MG63 (cell line): ENCODE measurements around the gene BAHCC1. TPM values are rescaled to one million over a fixed set of nuclear protein-coding genes. Genes with fewer than 3 reads are reported as not detected.
A peak's percentile ranks its signal among the peaks of the same experiment; 100 is the strongest.

Source experiments
- DNase-seq: peaks from one replicate; pipeline ENCODE4 v3.0.0-alpha.2; 2020
- H3K27me3 ChIP-seq: fragments of 250-450 bp; sonication (Bioruptor Pico); 2 replicates; pipeline ENCODE4 v1.5.1; 2020; ENCODE audit warnings: mild to moderate bottlenecking, moderate library complexity
- H3K36me3 ChIP-seq: fragments of 250-450 bp; sonication (Bioruptor Pico); 2 replicates; pipeline ENCODE4 v1.5.1; 2020; ENCODE audit warnings: mild to moderate bottlenecking, moderate library complexity
- H3K4me3 ChIP-seq: fragments of 250-450 bp; sonication (Bioruptor Pico); 2 replicates; pipeline ENCODE4 v1.5.1; 2020; ENCODE audit warnings: mild to moderate bottlenecking, moderate library complexity
- H3K9me3 ChIP-seq: fragments of 250-450 bp; sonication (Bioruptor Pico); 2 replicates; pipeline ENCODE4 v1.5.1; 2020; ENCODE audit warnings: mild to moderate bottlenecking, moderate library complexity
- total RNA-seq: library from RNA; depleted of rRNA; stranded (reverse); fragments of >200 nt; shearing (Covaris generic); gene quantifications from 2 replicates; pipeline ENCODE4 v1.2.3, GENCODE V29; 2014; ENCODE audit warnings: low replicate concordance

BAHCC1 gene
- total RNA-seq, 1 experiment from 2014 or later, result 10.4 TPM

DNA sequence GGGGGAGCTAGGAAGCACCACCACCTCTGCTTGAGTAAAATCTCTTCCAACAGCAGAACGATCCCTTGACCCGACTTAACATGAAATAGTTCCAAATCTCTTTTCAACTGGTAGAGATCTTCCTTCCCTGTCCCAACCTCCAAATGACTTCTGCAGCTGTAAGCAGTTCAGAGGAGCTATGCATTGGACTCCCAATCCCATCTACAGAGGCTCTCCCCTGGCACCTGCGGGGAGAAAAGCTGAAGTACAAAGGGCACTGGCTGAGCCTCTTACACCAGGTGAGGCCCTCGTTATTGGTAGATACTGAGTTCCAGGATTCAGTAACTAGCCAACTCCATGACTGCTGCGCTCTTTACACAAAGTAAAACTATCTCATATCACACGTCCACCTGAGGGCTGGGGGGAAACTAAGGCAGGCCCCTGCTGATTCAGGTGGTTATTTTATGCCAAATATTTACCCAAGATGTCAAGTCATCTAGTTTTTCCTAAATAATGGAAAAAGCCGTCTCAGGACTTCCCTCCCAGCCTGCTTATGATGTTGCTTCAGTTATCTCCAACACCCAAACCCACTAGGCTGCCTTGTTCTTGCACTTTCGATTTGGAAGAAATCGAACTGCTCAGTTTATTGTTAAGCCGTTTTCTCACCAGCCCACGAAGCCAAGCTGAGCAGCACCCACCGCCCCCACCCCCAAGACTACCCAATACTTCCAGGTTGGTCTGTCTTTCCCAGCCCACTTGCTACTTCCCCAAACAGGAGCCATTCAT, 114.1 kb downstream of the BAHCC1 start:
- no peaks in the 10 kb centered on the region for H3K9me3 ChIP-seq
- no peaks in the 10 kb centered on the region for H3K27me3 ChIP-seq
- peak overlapping the region; percentile 95 for H3K4me3 ChIP-seq
- H3K36me3 ChIP-seq, result peaks cover 38% of the 10 kb centered on the region
- no peak for DNase-seq

DNA sequence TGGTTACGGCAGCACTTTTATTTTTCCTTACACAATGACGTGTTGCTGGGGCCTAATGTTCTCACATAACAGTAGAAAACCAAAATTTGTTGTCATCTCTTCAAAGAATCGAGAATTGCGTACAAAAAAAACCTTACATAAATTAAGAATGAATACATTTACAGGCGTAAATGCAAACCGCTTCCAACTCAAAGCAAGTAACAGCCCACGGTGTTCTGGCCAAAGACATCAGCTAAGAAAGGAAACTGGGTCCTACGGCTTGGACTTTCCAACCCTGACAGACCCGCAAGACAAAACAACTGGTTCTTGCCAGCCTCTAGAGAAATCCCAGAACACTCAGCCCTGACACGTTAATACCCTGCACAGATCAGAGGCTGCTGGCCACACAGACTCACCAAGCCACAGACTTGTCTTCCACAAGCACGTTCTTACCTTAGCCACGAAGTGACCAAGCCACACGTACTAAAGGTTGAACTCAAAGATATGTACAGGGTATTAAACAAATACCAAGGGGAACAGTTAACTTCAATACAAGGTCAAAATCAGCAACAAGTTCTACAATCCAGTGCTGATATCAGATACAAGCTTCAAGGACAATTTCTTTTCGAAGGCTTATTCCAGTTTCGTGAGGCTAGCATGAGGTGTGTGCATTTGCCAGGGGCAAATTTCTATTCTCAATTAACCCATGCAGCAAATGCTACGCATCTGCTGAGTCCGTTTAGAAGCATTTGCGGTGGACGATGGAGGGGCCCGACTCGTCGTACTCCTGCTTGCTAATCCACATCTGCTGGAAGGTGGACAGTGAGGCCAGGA, 114.9 kb downstream of the BAHCC1 start:
- Histone ChIP-seq H3K27me3 (no peaks in the 10 kb centered on the region), H3K36me3 (peaks cover 39% of the 10 kb centered on the region), H3K4me3 (peak overlapping the region; percentile 95), H3K9me3 (no peaks in the 10 kb centered on the region)
- no peak for DNase-seq

DNA sequence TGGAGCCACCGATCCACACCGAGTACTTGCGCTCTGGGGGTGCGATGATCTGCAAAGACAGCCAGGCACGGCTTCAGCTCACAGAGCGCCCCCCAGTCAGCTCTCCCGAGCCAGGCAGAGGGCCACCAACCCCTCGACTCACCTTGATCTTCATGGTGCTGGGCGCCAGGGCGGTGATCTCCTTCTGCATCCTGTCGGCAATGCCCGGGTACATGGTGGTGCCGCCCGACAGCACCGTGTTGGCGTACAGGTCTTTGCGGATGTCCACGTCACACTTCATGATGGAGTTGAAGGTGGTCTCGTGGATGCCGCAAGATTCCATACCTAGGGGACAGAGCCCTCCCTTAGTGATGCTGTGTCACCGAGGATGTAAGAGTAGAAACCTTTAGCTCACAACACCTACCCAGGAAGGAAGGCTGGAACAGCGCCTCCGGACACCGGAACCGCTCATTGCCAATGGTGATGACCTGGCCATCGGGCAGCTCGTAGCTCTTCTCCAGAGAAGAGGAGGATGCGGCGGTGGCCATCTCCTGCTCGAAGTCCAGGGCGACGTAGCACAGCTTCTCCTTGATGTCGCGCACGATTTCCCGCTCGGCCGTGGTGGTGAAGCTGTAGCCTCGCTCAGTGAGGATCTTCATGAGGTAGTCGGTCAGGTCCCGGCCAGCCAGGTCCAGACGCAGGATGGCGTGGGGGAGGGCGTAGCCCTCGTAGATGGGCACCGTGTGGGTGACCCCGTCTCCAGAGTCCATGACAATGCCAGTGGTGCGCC, 115.7 kb downstream of the BAHCC1 start:
- peaks cover 46% of the 10 kb centered on the region for H3K36me3 ChIP-seq
- peak overlapping the region; percentile 95 for H3K4me3 ChIP-seq
- no peak for DNase-seq
- no peaks in the 10 kb centered on the region for H3K27me3 ChIP-seq
- H3K9me3 ChIP-seq, result no peaks in the 10 kb centered on the region

DNA sequence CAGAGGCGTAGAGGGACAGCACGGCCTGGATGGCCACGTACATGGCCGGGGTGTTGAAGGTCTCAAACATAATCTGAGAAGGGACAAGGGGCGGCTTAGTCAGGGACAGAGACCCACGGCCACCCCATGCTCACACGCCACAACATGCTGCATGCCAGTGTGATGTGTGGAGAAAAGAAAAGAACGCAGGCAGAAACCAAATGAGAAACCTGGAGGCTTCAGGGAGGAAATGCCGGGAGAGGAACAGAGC, 116.2 kb downstream of the BAHCC1 start:
- Histone ChIP-seq H3K36me3 (peaks cover 51% of the 10 kb centered on the region), H3K4me3 (peak overlapping the region; percentile 95), H3K9me3 (no peaks in the 10 kb centered on the region), H3K27me3 (no peaks in the 10 kb centered on the region)
- no peak for DNase-seq

DNA sequence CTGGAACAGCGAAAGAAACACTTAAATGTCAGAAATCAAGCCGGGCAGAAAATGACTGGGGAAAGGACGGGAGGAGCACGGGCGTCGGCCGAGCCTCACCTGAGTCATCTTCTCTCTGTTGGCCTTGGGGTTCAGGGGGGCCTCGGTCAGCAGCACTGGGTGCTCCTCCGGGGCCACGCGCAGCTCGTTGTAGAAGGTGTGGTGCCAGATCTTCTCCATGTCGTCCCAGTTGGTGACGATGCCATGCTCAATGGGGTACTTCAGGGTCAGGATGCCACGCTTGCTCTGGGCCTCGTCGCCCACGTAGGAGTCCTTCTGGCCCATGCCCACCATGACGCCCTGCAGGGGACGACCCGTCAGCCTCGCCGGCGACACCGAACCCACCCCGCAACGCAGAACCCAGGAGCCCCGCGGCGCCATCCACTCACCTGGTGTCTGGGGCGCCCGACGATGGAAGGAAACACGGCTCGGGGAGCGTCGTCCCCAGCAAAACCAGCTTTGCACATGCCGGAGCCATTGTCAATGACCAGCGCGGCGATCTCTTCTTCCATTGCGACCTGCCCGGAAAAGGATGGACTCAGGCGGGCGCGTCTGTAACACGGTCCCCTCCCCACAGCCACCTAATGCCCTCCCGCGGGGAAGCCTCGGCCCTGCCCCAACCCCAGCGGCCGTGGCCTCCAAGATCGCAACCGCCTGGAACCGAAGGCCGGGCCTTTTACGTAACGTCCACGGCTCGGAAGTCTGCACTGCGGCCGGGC, 116.7 kb downstream of the BAHCC1 start:
- peak overlapping the region; percentile 95 for H3K4me3 ChIP-seq
- H3K36me3 ChIP-seq, result peaks cover 55% of the 10 kb centered on the region
- no peaks in the 10 kb centered on the region for H3K9me3 ChIP-seq
- H3K27me3 ChIP-seq, result no peaks in the 10 kb centered on the region
- DNase-seq, result peak; percentile 50

DNA sequence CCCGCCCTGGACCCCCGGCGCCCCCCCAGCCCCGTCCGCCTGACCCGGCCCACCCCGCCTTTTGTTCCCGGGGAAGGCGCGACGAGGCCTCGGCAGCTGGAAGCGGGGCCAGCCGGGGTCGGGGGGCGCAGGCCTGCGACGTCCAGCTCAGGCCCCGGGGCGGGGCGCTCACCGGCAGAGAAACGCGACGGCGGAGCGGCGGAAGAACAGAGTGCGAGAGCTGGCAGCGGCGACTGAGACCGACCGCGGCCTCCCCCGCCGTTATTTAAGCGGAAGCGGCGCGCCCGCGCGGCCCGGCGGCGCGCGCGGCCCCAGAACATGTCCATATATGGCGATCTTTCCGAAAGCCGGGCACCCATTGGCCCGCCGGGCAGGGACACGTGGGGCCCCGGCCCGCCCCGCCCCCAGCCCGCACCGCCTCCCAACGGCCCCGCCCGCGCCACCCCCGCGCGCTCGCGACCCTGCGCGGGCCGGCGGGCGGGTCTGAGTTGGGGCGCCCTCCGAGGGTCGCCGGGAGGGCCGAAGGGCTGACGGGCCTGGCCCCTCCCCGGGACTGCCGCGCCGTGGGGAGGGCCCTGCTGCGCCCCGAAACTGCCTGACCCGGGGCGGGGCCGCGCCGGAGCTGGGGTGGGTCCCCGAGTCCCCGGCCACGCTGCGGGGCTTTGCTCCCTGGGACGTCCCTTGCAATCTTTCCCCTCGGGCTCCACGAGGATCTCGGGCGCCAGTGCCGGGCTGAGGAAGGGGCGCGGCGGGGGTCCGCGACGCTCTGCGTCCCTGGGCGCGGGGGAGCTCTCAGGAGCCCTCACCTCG, 117.5 kb downstream of the BAHCC1 start, which contains the start of gene ACTG1:
ACTG1 (minus strand) TSS at position 238 of the 810 bp plus-strand sequence. CDS start 445 bp downstream, outside the sequence.
- peak; percentile 96 for DNase-seq

DNA sequence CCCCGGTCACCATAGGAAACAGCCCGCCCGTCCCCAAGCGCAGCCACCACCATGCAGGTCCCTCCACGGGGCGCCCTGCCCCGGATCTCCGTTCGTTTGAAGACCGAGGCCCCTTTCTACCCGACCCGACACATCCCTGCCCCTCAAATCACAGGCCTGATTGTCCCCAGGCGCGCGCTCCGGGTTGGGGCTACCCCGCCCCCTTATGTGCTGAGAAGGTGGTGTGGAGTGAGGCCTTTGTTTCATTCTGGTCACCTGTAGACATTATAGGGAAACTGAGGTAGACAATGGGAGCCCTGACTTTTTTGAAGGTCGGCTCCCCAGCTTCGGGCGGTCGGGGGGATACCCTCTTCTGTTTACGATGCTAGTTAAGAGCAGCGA, 118.1 kb downstream of the BAHCC1 start:
- Histone ChIP-seq H3K9me3 (no peaks in the 10 kb centered on the region), H3K4me3 (peak overlapping the region; percentile 89), H3K36me3 (peaks cover 59% of the 10 kb centered on the region), H3K27me3 (no peaks in the 10 kb centered on the region)
- DNase-seq, result peak; percentile 80

More for the DNA sequence above, 117.5 kb downstream of the BAHCC1 start, which contains the start of gene ACTG1:
- Histone ChIP-seq H3K27me3 (no peaks in the 10 kb centered on the region), H3K36me3 (peaks cover 59% of the 10 kb centered on the region), H3K9me3 (no peaks in the 10 kb centered on the region), H3K4me3 (peak within 1 kb of the TSS; percentile 95)

DNA sequence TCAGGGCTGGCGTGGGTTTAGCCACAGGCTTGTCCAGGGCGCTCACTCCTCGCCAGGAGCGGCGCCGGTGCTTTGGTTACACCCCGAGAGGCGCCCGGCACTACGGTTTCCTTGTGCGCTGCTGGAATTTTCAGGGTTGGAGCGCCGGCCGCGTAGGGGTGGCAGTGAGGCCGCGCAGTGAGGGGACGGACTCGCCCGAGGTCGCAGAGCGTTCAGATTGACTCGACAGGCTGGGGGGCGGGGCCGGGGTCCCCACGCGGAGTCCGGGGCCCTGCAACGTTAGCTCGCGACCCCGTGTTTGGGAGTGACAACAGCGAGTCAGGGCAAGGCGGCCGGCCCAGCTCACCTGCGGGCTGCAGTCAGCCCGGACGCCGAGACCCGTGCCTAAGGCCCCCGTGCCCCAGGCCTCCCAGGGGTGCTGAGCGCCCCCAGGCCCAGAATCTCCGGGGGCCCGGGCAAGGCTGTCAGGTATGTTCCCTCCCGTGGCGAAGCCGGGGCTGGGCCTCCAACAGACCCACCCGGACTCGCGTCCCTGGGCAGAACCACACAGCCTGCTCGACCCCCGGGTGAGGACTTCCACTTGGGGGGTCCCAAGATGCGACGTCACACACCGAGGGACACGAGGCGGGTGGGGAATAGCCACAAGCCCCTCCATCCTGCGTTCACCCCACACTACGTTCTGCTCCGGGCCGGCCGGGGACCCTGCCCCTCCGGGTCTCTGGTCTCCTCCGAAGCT, 118.7 kb downstream of the BAHCC1 start:
- DNase-seq, result peak; percentile 82
- no peaks in the 10 kb centered on the region for H3K9me3 ChIP-seq
- no peaks in the 10 kb centered on the region for H3K27me3 ChIP-seq
- H3K36me3 ChIP-seq, result peaks cover 56% of the 10 kb centered on the region
- peak overlapping the region; percentile 89 for H3K4me3 ChIP-seq

DNA sequence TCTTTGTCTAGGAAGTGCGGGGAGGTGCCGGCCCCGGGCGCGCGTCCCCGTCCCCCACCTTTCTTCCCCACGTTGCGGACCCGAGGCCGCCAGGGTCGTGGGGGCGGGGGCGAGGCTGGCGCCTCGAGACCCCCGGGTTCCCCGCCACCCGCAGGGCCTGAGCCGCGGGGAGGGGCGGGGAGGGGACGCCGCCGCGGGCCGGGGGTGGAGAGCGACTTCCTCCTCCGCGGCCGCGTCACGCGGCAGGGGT, 119.2 kb downstream of the BAHCC1 start:
- no peak for DNase-seq

DNA sequence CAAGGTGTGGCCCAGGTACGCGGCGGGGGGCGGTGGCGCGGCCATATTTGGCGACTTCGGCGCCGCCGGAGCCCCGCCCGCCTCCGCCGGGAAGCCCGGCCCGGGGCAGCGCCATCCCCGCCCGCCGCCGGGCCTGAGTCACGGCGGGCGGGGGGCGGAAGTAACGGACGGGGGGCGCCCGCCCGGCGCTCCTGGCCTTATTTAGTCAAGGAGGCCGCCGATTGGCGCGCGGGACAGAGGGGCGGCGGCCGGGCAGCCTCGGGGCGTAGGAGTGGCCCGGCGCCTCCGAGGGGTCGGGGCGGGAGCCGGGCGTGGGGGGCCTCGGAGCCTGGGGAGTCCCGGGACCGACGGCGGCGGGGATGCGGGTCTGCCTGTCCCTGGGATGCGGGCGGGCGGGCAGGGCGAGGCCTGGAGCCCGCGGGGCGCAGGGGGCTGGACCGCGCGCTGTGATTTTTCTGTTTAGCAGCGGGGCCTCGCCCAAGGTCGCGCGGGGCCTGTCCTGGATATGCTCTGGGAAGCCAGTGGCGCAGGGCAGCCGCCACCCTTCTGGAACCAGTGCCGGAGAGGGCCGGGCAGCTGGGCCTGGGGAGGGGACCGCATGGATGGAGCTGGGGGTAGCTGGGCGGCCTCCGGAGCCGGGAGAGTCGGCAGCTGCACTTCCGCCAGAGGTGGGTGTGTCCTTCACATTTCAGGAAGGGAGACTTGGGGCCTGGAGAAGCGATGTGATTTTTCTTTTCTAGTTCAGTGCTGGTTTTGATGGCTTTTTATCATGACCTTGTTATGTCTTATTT, 119.7 kb downstream of the BAHCC1 start:
- H3K9me3 ChIP-seq, result no peaks in the 10 kb centered on the region
- DNase-seq, result peak; percentile 92
- peak overlapping the region; percentile 89 for H3K4me3 ChIP-seq
- no peaks in the 10 kb centered on the region for H3K27me3 ChIP-seq
- H3K36me3 ChIP-seq, result peaks cover 46% of the 10 kb centered on the region

More for the DNA sequence above, 119.2 kb downstream of the BAHCC1 start:
- no peaks in the 10 kb centered on the region for H3K27me3 ChIP-seq
- peaks cover 51% of the 10 kb centered on the region for H3K36me3 ChIP-seq
- peak overlapping the region; percentile 89 for H3K4me3 ChIP-seq
- H3K9me3 ChIP-seq, result no peaks in the 10 kb centered on the region

DNA sequence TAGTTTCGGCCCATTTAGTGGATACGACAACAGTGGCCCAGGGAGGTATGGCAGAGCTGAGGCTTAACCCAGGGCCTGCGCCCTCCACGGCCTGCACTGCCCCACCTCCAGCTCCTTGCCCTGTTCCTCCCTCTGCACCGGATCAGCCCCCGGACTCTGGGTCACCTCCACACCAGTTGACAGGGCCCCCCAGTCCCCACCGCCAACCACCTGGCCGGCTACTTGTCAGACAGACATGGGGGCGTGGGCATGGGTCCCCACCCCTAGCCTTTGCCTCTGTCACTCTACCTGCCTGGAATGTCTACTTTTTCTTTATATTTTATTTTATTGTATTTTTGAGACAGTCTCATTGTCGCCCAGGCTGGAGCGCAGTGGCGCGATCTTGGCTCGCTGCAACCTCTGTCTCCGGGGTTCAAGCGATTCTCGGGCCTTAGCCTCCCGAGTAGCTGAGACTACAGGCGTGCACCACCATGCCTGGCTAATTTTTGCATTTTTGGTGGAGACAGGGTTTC, 120.3 kb downstream of the BAHCC1 start:
- Histone ChIP-seq H3K36me3 (peaks cover 40% of the 10 kb centered on the region), H3K4me3 (peak overlapping the region; percentile 89), H3K9me3 (no peaks in the 10 kb centered on the region), H3K27me3 (no peaks in the 10 kb centered on the region)
- DNase-seq, result no peak
